ENCODE results near the gene MRGPRX2. TPM values are rescaled to one million over a fixed set of nuclear protein-coding genes. Genes with fewer than 3 reads are reported as not detected.

MRGPRX2 gene
- 0.51 TPM for total RNA-seq (ENCODE audit: unreplicated experiment)
- long read RNA-seq, partial matches to known transcripts: 0 of 1 reads
- long read RNA-seq, other reads (novel, unspliced or antisense): 1 of 1 reads

DNA sequence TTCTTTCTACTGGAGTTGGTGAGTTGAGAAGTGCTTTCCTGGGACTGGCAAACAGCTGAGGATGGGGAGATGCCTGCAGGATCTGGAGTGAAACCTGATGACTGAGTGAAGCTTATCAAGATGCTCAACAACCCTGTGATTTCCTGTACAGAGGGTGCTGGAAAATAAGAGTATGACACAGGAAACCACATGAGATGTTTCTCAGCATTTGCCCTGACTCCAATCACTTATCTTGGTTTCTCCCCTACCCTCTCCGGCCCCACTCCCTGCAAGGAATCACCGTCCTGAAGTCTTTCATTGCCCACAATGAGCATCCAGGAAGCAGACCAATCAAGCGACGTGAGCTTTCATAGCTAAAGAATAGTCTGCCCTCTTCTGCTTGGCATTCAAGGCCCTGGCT lies at the start of gene MRGPRX2:
Gene MRGPRX2 (minus strand): TSS at position 89 of the 400 bp plus-strand sequence. CDS start 4,315 bp downstream, outside the sequence.
- DNase-seq (ENCODE audit: low spot score): no peak
- Mint-ChIP-seq H3K4me1 (ENCODE audit: unreplicated experiment) (peaks cover 13% of the 10 kb centered on the region), H3K27me3 (ENCODE audit: unreplicated experiment) (peaks cover 3% of the 10 kb centered on the region), H3K27ac (ENCODE audit: unreplicated experiment) (no peak within 1 kb of the TSS), H3K4me3 (ENCODE audit: unreplicated experiment) (no peak within 1 kb of the TSS), H3K9me3 (ENCODE audit: unreplicated experiment) (no peaks in the 10 kb centered on the region), H3K36me3 (ENCODE audit: low read depth, unreplicated experiment) (no peaks in the 10 kb centered on the region)
- TF ChIP-seq, protein P1, sequence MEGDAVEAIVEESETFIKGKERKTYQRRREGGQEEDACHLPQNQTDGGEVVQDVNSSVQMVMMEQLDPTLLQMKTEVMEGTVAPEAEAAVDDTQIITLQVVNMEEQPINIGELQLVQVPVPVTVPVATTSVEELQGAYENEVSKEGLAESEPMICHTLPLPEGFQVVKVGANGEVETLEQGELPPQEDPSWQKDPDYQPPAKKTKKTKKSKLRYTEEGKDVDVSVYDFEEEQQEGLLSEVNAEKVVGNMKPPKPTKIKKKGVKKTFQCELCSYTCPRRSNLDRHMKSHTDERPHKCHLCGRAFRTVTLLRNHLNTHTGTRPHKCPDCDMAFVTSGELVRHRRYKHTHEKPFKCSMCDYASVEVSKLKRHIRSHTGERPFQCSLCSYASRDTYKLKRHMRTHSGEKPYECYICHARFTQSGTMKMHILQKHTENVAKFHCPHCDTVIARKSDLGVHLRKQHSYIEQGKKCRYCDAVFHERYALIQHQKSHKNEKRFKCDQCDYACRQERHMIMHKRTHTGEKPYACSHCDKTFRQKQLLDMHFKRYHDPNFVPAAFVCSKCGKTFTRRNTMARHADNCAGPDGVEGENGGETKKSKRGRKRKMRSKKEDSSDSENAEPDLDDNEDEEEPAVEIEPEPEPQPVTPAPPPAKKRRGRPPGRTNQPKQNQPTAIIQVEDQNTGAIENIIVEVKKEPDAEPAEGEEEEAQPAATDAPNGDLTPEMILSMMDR (IDR thresholded peaks at IDR 0.05; ENCODE audit: unreplicated experiment): no peak

DNA sequence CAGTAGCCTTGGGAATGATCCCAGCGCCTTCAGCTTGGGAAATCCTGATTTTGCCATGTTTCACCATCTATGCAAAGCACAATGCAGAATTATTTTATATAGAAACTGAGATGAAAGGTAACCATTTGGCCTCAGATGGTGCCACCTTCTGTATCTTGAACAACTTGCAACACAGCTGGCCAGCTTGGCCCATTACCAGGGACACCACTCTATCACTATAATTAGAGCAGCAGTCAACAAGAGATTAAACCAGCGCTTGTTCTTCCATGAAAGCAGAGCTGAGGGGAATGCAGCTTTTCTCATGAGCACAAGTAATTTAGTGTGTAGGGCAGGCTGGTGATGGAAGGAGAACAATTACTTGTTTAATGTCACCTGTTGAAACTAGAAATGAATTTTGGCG lies 49.8 kb upstream of the MRGPRX2 start:
- DNase-seq (ENCODE audit: low spot score): no peak
- H3K27ac Mint-ChIP-seq (ENCODE audit: unreplicated experiment): no peak overlapping the region
- peaks cover 3% of the 10 kb centered on the region for H3K4me1 Mint-ChIP-seq (ENCODE audit: unreplicated experiment)
- H3K36me3 Mint-ChIP-seq (ENCODE audit: low read depth, unreplicated experiment): no peaks in the 10 kb centered on the region
- no peaks in the 10 kb centered on the region for H3K9me3 Mint-ChIP-seq (ENCODE audit: unreplicated experiment)
- TF ChIP-seq, protein P1 (IDR thresholded peaks at IDR 0.05; ENCODE audit: unreplicated experiment): no peak
- no peak overlapping the region for H3K4me3 Mint-ChIP-seq (ENCODE audit: unreplicated experiment)
- peaks cover 5% of the 10 kb centered on the region for H3K27me3 Mint-ChIP-seq (ENCODE audit: unreplicated experiment)

DNA sequence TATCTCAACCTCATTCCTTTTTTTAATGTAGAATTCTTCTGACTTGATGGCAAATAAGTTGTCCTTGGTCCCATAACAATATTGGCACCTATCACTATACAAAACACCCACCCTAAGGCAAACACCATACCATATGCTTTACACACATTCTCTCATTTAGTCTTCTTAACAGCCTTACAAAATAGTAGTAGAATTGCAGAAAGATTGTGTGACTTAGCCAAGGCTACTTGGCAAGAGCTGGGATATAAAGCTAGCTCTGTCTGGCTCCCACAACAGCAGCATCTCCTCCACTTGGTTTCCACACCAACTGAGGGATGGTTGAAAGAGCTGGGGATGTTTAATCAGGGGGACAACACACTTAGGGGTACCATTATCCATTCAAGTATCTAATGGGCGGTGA lies 46.6 kb upstream of the MRGPRX2 start:
- no peak overlapping the region for H3K27ac Mint-ChIP-seq (ENCODE audit: unreplicated experiment)
- H3K9me3 Mint-ChIP-seq (ENCODE audit: unreplicated experiment): no peaks in the 10 kb centered on the region
- peaks cover 8% of the 10 kb centered on the region for H3K4me1 Mint-ChIP-seq (ENCODE audit: unreplicated experiment)
- DNase-seq (ENCODE audit: low spot score): no peak
- H3K27me3 Mint-ChIP-seq (ENCODE audit: unreplicated experiment): peaks cover 5% of the 10 kb centered on the region
- H3K4me3 Mint-ChIP-seq (ENCODE audit: unreplicated experiment): no peak overlapping the region
- TF ChIP-seq, protein P1 (IDR thresholded peaks at IDR 0.05; ENCODE audit: unreplicated experiment): no peak
- no peaks in the 10 kb centered on the region for H3K36me3 Mint-ChIP-seq (ENCODE audit: low read depth, unreplicated experiment)

DNA sequence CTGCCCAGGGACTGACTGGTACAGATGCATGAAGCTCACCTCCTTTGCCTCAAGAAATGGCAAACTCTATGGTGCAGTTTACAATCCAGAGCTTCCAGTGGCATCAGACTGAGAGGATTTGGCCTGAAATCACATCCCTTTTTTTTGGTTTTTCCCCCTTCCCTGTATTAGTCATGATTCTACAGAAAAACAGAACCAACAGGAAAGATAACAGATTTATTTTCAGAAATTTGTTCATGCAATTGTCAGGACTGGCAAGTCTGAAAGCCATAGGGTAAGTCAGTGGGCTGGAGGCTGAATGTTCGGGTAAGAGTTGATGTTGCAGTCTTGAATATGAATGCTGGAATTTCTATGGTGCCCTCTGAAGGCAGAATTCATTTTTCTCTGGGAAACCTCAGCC lies 44.5 kb upstream of the MRGPRX2 start:
- Mint-ChIP-seq H3K36me3 (ENCODE audit: low read depth, unreplicated experiment) (no peaks in the 10 kb centered on the region), H3K27me3 (ENCODE audit: unreplicated experiment) (peaks cover 4% of the 10 kb centered on the region), H3K4me1 (ENCODE audit: unreplicated experiment) (peaks cover 8% of the 10 kb centered on the region), H3K4me3 (ENCODE audit: unreplicated experiment) (no peak overlapping the region), H3K27ac (ENCODE audit: unreplicated experiment) (no peak overlapping the region), H3K9me3 (ENCODE audit: unreplicated experiment) (no peaks in the 10 kb centered on the region)
- no peak for DNase-seq (ENCODE audit: low spot score)
- TF ChIP-seq, protein P1 (IDR thresholded peaks at IDR 0.05; ENCODE audit: unreplicated experiment): no peak

DNA sequence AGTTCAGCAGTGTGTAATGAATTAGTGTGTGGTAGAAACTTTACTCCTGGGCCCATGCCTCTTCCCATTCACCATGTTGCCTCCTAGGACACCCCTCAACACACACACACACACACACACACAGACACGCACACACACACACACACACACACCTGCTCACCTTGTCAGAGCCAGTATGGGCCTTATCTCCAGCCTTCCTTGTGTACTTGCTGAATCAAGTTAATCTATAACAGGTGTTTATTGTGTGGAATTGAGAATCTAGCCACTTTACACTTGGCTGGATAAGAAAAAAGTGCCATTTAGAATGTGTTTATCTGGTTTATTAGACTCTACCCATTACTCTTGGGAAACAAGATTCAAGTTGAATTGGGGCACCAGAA lies 42.0 kb upstream of the MRGPRX2 start:
- Mint-ChIP-seq H3K27ac (ENCODE audit: unreplicated experiment) (no peak overlapping the region), H3K9me3 (ENCODE audit: unreplicated experiment) (no peaks in the 10 kb centered on the region), H3K4me3 (ENCODE audit: unreplicated experiment) (no peak overlapping the region), H3K27me3 (ENCODE audit: unreplicated experiment) (no peaks in the 10 kb centered on the region), H3K4me1 (ENCODE audit: unreplicated experiment) (peaks cover 8% of the 10 kb centered on the region), H3K36me3 (ENCODE audit: low read depth, unreplicated experiment) (no peaks in the 10 kb centered on the region)
- TF ChIP-seq, protein P1 (IDR thresholded peaks at IDR 0.05; ENCODE audit: unreplicated experiment): no peak
- no peak for DNase-seq (ENCODE audit: low spot score)
